OCI-LY1 (cell line): ENCODE results near the gene SERPINE3.

Experiments
- H2AFZ ChIP-seq: fragments of 200-600 bp; sonication (generic), shearing (Covaris generic); 2 replicates; pipeline ENCODE4 v1.6.0; 2014; ENCODE audit warnings: antibody characterized with exemption, mild to moderate bottlenecking, low read length
- H3F3A ChIP-seq: fragments of 200-600 bp; sonication (generic), shearing (Covaris generic); 2 replicates; pipeline ENCODE4 v1.6.0; 2014; ENCODE audit warnings: mild to moderate bottlenecking, antibody characterized with exemption, low read length, moderate library complexity; ENCODE audit not compliant: insufficient read depth
- H3K27ac ChIP-seq: fragments of 200-600 bp; sonication (generic); 2 replicates; pipeline ENCODE4 v1.5.1; 2014; ENCODE audit warnings: low read length, mixed run types, mild to moderate bottlenecking, low read depth; ENCODE audit not compliant: poor library complexity, severe bottlenecking
- H3K27me3 ChIP-seq: fragments of 200-600 bp; sonication (generic); 2 replicates; pipeline ENCODE4 v1.6.0; 2014; ENCODE audit warnings: antibody characterized with exemption, mild to moderate bottlenecking, low read length, moderate library complexity; ENCODE audit not compliant: insufficient read depth
- H3K36me3 ChIP-seq: fragments of 200-600 bp; sonication (generic); 2 replicates; pipeline ENCODE4 v1.6.1; 2014; ENCODE audit warnings: mild to moderate bottlenecking, antibody characterized with exemption, low read length, moderate library complexity, mixed read lengths; ENCODE audit not compliant: insufficient read depth
- H3K4me1 ChIP-seq: fragments of 200-600 bp; sonication (generic); 2 replicates; pipeline ENCODE4 v1.5.1; 2014; ENCODE audit warnings: mild to moderate bottlenecking, low read length, moderate library complexity; ENCODE audit not compliant: insufficient read depth, severe bottlenecking
- H3K4me2 ChIP-seq: fragments of 200-600 bp; sonication (generic), shearing (Covaris generic); 2 replicates; pipeline ENCODE4 v1.6.1; 2014; ENCODE audit warnings: low read length
- H3K4me3 ChIP-seq: fragments of 200-600 bp; sonication (generic); 2 replicates; pipeline ENCODE4 v1.5.1; 2014; ENCODE audit warnings: low read length, low read depth, mild to moderate bottlenecking, mixed read lengths; ENCODE audit not compliant: poor library complexity, severe bottlenecking
- H3K79me2 ChIP-seq: fragments of 200-600 bp; shearing (Covaris generic); 2 replicates; pipeline ENCODE4 v1.6.1; 2016; ENCODE audit warnings: mixed run types, low read length, mixed read lengths; ENCODE audit not compliant: insufficient read depth
- H3K9ac ChIP-seq: fragments of 200-600 bp; sonication (generic), shearing (Covaris generic); 2 replicates; pipeline ENCODE4 v1.6.1; 2014; ENCODE audit warnings: mild to moderate bottlenecking, low read length, mixed read lengths
- H3K9me2 ChIP-seq: fragments of 200-600 bp; sonication (generic), shearing (Covaris generic); 2 replicates; pipeline ENCODE4 v1.6.1; 2014; ENCODE audit warnings: low read depth, mild to moderate bottlenecking, low read length, mixed read lengths
- H3K9me3 ChIP-seq: fragments of 200-600 bp; shearing (Covaris generic); 2 replicates; pipeline ENCODE4 v1.6.1; 2014; ENCODE audit warnings: low read length, mixed read lengths
- H4K20me1 ChIP-seq: fragments of 200-600 bp; sonication (generic), shearing (Covaris generic); 2 replicates; pipeline ENCODE4 v1.6.0; 2016; ENCODE audit warnings: mild to moderate bottlenecking, low read length; ENCODE audit not compliant: insufficient read depth
- CTCF ChIP-seq: fragments of 200-600 bp; sonication (generic), shearing (Covaris generic); IDR thresholded peaks from 2 replicates; pipeline ENCODE4 v1.5.1; 2017; ENCODE audit warnings: mild to moderate bottlenecking, antibody characterized with exemption, low read length, moderate library complexity, mixed read lengths
- EZH2 ChIP-seq: fragments of 200-600 bp; sonication (generic), shearing (Covaris generic); IDR thresholded peaks from 2 replicates; pipeline ENCODE4 v1.8.0; 2017; ENCODE audit warnings: borderline replicate concordance, mixed run types, mild to moderate bottlenecking, antibody characterized with exemption, low read length, moderate library complexity, mixed read lengths

SERPINE3 gene

GRCh38 chr13:51303882-51304281, 35.6 kb upstream of the SERPINE3 start:
- no peak overlapping the region for H2AFZ ChIP-seq
- no peaks in the 10 kb centered on the region for H3K79me2 ChIP-seq
- H3K4me3 ChIP-seq = no peak overlapping the region
- no peaks in the 10 kb centered on the region for H3F3A ChIP-seq
- no peak overlapping the region for H3K4me2 ChIP-seq
- no peaks in the 10 kb centered on the region for H3K36me3 ChIP-seq
- TF ChIP-seq CTCF = no peak
- TF ChIP-seq EZH2 = no peak
- H3K4me1 ChIP-seq = no peaks in the 10 kb centered on the region
- no peaks in the 10 kb centered on the region for H3K9me2 ChIP-seq
- no peaks in the 10 kb centered on the region for H4K20me1 ChIP-seq
- H3K27ac ChIP-seq = no peak overlapping the region
- no peaks in the 10 kb centered on the region for H3K9me3 ChIP-seq
- no peak overlapping the region for H3K9ac ChIP-seq
- H3K27me3 ChIP-seq = no peaks in the 10 kb centered on the region

GRCh38 chr13:51305271-51305967, 34.1 kb upstream of the SERPINE3 start:
- Histone ChIP-seq H4K20me1 (no peaks in the 10 kb centered on the region), H3K27ac (no peak overlapping the region), H3K9me2 (no peaks in the 10 kb centered on the region), H3K9me3 (no peaks in the 10 kb centered on the region), H3K27me3 (no peaks in the 10 kb centered on the region), H2AFZ (no peak overlapping the region), H3K4me1 (no peaks in the 10 kb centered on the region), H3K4me3 (no peak overlapping the region), H3K4me2 (no peak overlapping the region), H3F3A (no peaks in the 10 kb centered on the region), H3K36me3 (no peaks in the 10 kb centered on the region), H3K79me2 (no peaks in the 10 kb centered on the region), H3K9ac (no peak overlapping the region)
- TF ChIP-seq CTCF (no peak), EZH2 (no peak)

GRCh38 chr13:51308781-51309180, 30.7 kb upstream of the SERPINE3 start:
- Histone ChIP-seq H3K79me2 (no peaks in the 10 kb centered on the region), H4K20me1 (no peaks in the 10 kb centered on the region), H3K36me3 (no peaks in the 10 kb centered on the region), H3K4me2 (no peak overlapping the region), H3K9me2 (no peaks in the 10 kb centered on the region), H3K4me3 (no peak overlapping the region), H3K9ac (no peak overlapping the region), H2AFZ (no peak overlapping the region), H3K27ac (no peak overlapping the region), H3K4me1 (no peaks in the 10 kb centered on the region), H3K9me3 (no peaks in the 10 kb centered on the region), H3F3A (no peaks in the 10 kb centered on the region), H3K27me3 (no peaks in the 10 kb centered on the region)
- TF ChIP-seq EZH2 (no peak), CTCF (no peak)
